Kidney (tissue), 14 donors: ENCODE measurements around the gene FPR2. TPM values are rescaled to one million over a fixed set of nuclear protein-coding genes. Genes with fewer than 3 reads are reported as not detected.

ENCODE experiments used
- DNase-seq, 5 donors: peaks; one replicate each; pipeline ENCODE4 v3.0.0-alpha.2; 2013 to 2020
- FAIRE-seq: peaks from 2 replicates; lab custom pipeline; 2012; peaks lifted over from hg19 to GRCh38; lab: Jason Lieb, UNC
- H3K27ac ChIP-seq, 2 donors: one replicate each; pipeline ENCODE4 v1.7.0; 2013; ENCODE audit warnings: low read depth in 2 of 2, low read length in 2 of 2, inconsistent platforms in 1 of 2
- H3K27me3 ChIP-seq: one replicate; pipeline ENCODE4 v1.7.1; 2013; ENCODE audit warnings: low read length, inconsistent platforms; ENCODE audit not compliant: control insufficient read depth, insufficient read depth
- H3K36me3 ChIP-seq, 3 donors: one replicate each; pipeline versions ENCODE4 v1.7.0 to v1.7.1; 2013; ENCODE audit warnings: low read length in 3 of 3, control low read depth in 1 of 3, inconsistent platforms in 1 of 3; ENCODE audit not compliant: insufficient read depth in 3 of 3, control insufficient read depth in 2 of 3
- H3K4me1 ChIP-seq, 3 donors: one replicate each; pipeline versions ENCODE4 v1.7.0 to v1.7.1; 2013; ENCODE audit warnings: low read length in 3 of 3, inconsistent platforms in 1 of 3, low read depth in 1 of 3; ENCODE audit not compliant: control insufficient read depth in 2 of 3, insufficient read depth in 2 of 3
- H3K4me3 ChIP-seq, 3 donors: one replicate each; pipeline versions ENCODE4 v1.7.0 to v1.8.1; 2013; ENCODE audit warnings: low read length in 3 of 3, control low read depth in 1 of 3, inconsistent platforms in 1 of 3
- H3K9ac ChIP-seq, 3 donors: one replicate each; pipeline versions ENCODE4 v1.7.0 to v1.7.1; 2013; ENCODE audit warnings: low read length in 3 of 3, control low read depth in 1 of 3, inconsistent platforms in 1 of 3
- H3K9me3 ChIP-seq, 3 donors: one replicate each; pipeline versions ENCODE4 v1.7.0 to v1.7.1; 2013; ENCODE audit warnings: low read length in 3 of 3, control low read depth in 1 of 3, inconsistent platforms in 1 of 3; ENCODE audit not compliant: control insufficient read depth in 2 of 3, insufficient read depth in 1 of 3
- CTCF ChIP-seq: IDR thresholded peaks from 3 replicates; pipeline ENCODE4 v1.5.1; 2012; ENCODE audit warnings: mild to moderate bottlenecking, moderate library complexity, borderline replicate concordance; ENCODE audit not compliant: insufficient read depth; ENCODE audit errors: extremely low read depth
- intact Hi-C: fragments of 100-400 bp; cut with DNase I; formaldehyde crosslinking; loops from one replicate; pipeline ENCODE4 v1.11.1; 2022
- polyA plus RNA-seq: library from polyadenylated mRNA; stranded (reverse); fragments of 350-450 nt; fragmentation: Illumina TruSeq; extraction: RNeasy Lipid Tissue Mini Kit (QIAGEN cat#74804); gene quantifications from one replicate; pipeline ENCODE4 v1.2.3, GENCODE V29; 2014; ENCODE audit warnings: low read depth, low replicate concordance; ENCODE audit not compliant: insufficient read depth
- total RNA-seq: library from RNA; stranded (reverse); fragmentation: NEBNext Ultra II Directional; extraction: Animal tissue kit (Norgen Biotek cat#: 25700); gene quantifications from one replicate; pipeline ENCODE4 v1.2.1, GENCODE V29; 2021
- donor health status: control.
- donor health status: control.
- donor health status: control.
- donor health status: control.
- donor health status: control.
- donor health status: DM: yes; HTN: yes; CAD: no.
- donor health status: Normal renal cell carcinoma (clear cell type).

Gene FPR2
- total and polyA plus RNA-seq, 2 donors from 2014 or later: 2.3 TPM; not detected in 1

GRCh38 chr19:51800473-51801244 is 39.7 kb downstream of the FPR2 start:
- Histone ChIP-seq H3K36me3 (no peaks in the 10 kb centered on the region), H3K9ac (no peak overlapping the region), H3K27me3 (no peaks in the 10 kb centered on the region), H3K4me1 (peaks cover 0 to 5% (median 0%) of the 10 kb centered on the region in 3 donors), H3K27ac (no peak overlapping the region), H3K9me3 (no peaks in the 10 kb centered on the region), H3K4me3 (no peak overlapping the region)
- FAIRE-seq (no peak), DNase-seq (peak in 1 of 5 donors; percentile 62)
- TF ChIP-seq CTCF: no peak
- intact Hi-C loops: no loop called here

- no peak overlapping the region for H3K27ac ChIP-seq
- H3K27me3 ChIP-seq: no peaks in the 10 kb centered on the region
- DNase-seq (no peak), FAIRE-seq (no peak)
- H3K9ac ChIP-seq: no peak overlapping the region
- intact Hi-C loops: no loop called here
- no peaks in the 10 kb centered on the region for H3K9me3 ChIP-seq
- H3K4me3 ChIP-seq: no peak overlapping the region
- H3K4me1 ChIP-seq: peaks cover 0 to 5% (median 0%) of the 10 kb centered on the region in 3 donors
- TF ChIP-seq CTCF: no peak
- H3K36me3 ChIP-seq: no peaks in the 10 kb centered on the region
These were observed 41.8 kb downstream of the FPR2 start for GRCh38 chr19:51802775-51803174.

- no peak for TF ChIP-seq CTCF
- no peak overlapping the region for H3K27ac ChIP-seq
- DNase-seq: no peak
- no peaks in the 10 kb centered on the region for H3K27me3 ChIP-seq
- H3K4me1 ChIP-seq: peaks cover 0 to 5% (median 0%) of the 10 kb centered on the region in 3 donors
- no peaks in the 10 kb centered on the region for H3K36me3 ChIP-seq
- no peak for FAIRE-seq
- no peaks in the 10 kb centered on the region for H3K9me3 ChIP-seq
- intact Hi-C loops: no loop called here
- H3K9ac ChIP-seq: no peak overlapping the region
- no peak overlapping the region for H3K4me3 ChIP-seq
These were observed 42.5 kb downstream of the FPR2 start for GRCh38 chr19:51803519-51803918.
